Stimulated activated CD8-positive, alpha-beta memory T cell treated with anti-CD3 and anti-CD28 coated beads, Interleukin-4, amount 100 ng/mL, for 4 hours (primary cell): ENCODE data around the gene A2M.

ENCODE experiments used
- DNase-seq, 2 donors: peaks; one replicate each; pipeline ENCODE4 v3.0.0-alpha.2; 2020; ENCODE audit warnings: low read depth in 2 of 2, low spot score in 1 of 2

Gene A2M

DNA sequence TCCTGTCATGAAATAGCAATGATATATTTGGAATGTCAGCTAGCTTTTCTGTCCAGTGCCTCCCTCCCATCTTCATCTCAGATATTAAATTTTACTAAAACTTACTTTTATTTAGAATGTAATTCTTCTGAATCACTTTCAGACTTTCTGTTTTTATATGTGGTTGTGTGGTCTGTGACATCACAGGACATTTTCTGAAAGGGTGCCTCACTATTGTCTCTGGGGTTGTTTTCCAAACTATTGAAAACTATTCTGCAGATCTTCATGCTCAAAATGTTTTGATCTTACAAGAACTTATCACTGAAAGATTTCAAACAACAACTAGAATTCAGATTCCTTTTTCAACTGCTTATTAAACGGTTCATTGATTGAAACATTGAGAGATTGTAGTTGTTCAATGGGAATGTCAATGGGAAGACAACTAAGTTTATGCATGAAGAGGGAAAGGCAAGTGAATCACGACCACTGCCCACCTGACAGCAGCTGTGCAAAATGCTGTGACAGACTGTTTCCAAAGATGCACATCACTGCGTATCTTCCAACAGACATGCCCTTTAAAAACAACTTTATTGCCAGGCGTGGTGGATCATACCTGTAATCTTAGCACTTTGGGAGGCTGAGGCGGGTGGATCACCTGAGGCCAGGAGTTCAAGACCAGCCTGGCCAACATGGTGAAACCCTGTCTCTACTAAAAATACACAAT is 75.1 kb downstream of the A2M start:
- no peak for DNase-seq

DNA sequence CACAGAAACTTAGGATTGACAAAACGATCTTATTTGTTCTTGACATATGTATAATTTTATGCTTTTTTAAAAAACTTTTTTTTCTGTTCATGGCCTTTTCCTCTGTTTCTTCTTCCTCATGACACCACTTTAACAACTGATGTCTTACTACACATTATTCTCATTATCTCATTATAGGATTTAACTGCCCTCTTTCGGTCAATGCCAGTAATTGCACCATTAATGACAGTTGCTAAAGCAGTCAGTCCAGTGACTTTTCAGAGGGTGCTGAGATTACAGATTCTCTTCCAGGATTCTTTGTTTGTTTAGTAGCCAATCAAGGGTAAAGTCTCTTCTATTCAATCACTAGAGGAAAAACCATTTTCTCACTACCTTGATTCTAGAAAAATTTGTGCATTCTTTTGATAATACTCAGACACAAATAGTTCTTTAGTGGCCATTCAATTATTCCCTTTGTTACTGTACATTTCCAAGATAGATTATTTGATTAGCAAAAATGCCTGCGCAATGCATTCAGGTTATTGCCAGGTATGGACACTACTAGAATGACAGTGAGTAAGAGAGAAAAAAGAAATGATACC is 76.2 kb downstream of the A2M start:
- DNase-seq = no peak

DNA sequence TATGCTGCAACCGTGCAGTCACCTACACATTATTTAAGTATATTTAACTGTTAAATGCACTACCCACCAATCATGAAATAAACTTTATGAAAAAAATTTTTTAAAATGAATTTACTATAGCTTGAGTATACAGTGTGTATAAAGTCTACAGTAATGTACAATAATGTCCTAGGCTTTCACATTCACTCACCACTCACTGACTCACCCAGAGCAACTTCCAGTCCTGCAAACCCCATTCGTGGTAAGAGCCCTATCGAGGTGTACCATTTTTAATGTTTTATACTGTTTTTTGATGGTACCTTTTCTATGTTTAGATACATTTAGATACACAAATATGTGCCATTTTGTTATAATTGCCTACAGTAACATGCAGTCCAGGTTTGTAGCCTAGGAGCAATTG is 78.3 kb downstream of the A2M start:
- no peak for DNase-seq

DNA sequence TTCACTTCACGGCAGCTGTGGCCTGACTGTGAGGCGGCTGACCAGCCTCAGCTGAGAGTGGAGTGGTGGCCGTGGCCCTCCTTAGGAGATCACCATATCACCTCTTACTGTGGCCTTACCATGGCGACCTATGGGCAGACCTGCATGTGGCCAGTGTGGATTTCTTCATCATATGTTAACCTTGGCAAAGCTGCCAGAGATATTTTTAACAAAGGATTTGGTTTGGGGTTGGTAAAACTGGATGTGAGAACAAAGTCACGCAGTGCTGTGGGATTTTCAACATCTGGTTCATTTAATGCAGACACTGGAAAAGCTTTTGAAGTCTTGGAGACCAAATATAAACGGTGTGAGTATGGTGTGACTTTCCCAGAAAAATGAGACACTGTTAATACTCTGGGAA is 79.5 kb downstream of the A2M start:
- no peak for DNase-seq

DNA sequence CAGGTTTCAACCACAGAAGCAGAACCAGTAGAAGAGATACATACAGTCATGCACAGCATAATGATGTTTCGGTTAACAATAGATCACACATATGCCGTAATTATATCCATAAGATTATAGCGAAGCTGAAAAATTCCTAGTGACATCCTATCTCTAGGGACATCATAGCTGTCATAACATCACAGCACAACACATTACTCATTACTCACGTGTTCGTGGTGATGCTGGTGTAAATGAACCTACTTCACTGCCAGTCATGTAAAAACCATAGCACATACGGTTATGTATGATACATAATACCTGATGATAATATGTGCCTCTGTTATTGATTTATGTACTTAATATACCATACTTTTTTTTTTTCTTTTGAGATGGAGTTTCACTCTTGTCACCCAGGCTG is 81.6 kb downstream of the A2M start:
- DNase-seq = no peak

DNA sequence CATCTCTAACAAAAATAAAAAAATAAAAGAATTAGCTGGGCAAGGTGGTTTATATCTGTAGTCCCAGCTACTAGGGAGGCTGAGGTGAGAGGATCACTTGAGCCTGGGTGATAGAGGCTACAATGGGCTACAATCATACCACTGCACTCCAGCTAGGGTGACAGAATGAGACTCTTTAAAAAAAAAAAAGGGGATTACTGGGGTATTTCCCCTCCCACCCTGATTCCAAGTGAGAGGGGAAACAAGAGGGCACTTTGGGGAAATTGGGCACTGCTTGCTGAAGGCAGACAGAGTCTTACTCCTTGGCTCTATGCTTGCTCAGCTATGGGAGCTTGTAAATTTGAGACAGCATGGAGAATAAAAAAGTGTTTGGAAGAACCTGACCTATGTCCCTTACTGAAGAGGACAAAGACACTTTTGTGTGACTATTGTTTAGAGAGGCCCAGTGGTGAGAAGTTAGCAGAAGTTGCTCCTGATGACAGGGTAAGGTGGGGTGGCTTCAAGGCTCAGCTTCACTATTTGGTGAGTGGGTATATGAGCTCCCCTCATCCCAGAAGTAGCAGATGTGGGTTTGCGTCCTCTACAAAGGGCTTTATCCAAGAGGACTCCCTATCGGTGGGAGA is 82.3 kb downstream of the A2M start:
- no peak for DNase-seq

DNA sequence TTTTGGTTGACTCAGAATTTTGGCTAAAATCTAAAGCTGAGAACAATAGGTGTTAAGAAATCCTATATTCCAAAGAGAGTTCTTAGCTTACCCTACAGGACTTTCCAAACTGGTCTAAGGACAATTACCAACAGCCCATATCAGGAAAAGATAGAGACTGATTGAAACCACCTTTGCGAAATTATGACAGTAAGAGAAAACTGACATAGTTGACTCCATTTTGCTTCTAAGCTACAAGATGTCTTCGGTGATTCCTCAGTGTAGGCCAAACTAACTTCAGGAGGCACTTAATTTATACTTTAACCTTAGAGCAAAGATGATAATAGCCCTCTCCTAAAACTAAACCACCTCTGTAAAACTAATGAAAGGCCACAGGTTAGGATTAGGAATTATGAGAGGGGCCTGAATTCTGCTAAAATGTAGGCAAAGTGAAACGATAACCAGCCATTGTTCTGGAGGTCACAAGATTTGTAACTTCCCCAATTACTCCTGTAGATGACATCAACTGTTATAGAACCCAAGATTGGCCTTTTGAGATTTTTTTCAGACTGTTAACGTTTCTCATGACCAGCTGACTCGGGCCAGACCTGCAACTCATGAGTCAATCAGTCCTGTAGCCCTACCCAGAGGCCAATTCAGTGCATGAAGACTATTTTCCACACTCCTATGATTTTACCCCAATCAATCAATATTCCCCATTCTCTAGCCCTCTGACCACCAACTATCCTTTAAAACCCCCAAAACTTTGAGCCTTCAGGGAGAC is 83.3 kb downstream of the A2M start:
- DNase-seq = no peak

DNA sequence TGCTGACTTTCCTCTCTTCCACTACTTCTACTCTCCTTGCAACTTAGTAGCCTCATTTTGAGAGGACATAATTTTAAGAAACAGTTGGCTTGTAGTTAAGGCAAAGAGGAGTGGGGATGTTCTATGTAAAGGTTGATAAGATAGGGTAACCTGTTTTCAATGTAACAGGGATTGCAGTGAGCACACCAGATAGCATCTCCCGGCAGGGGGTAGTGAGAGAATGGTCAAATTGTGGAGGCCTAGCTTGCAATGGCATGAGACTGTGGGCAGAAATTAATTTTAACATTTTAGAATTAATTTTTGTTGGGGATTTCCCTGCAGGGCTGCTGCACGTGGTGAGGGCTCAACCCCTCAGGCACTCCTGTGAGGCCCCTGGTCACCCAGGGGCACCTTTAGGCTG is 84.9 kb downstream of the A2M start:
- no peak for DNase-seq

DNA sequence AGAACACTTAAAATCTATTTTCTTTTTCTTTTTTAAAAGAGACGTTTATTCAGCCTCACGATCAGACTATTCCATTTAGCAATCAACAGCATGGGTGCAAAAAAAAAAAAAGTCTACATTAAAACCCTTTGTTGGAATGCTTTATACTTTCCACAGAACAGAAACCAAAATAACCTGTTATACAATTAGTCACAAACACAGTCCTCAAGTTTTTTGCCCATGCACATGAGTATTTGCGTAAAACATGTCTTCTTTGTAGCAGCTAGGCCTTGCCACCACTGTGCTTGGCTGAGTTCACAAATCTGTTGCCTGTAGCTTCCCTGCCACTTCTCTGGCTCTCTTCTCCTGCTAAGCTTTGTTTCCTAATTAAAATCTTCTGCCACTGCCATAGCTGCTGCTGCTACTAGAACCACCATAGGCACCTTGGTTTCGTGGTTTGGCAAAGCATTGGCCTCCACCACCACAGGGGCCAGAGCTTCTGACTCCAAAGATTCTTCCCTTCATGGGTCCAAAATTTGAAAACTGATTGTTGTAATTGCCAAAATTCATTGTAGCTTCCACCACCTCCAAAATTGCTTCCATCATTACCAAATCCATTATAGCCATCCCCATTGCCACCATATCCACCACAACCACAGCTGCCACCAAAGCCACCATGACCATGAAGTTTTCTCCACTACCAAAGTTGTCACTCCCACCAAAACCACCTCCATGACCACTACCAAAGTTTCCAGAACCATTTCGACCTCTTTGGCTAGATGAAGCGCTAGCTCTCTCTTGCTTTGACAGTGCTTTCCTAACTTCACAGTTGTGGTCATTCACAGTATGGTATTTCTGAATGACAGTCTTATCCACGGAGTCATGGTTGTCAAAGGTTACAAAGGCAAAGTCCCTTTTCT is 88.3 kb downstream of the A2M start:
- DNase-seq = no peak

DNA sequence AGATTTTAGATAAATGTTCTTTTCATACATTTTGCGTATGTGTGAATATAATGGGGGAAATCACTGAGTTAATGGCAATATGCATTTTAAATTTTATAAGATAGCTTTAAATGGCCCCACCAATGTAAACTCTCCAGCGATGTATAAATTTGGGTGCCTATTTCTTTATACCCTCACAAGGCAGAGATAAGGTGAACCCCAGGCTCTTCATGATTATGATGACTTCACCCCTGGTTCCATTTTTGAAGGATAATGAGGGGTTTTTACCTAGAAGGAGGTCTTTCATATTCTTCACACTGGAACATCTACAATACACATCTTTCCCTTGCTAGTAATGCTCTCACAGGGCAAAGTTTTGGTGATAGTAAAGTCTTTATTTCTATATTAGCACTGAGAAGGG is 91.2 kb downstream of the A2M start:
- DNase-seq = no peak

DNA sequence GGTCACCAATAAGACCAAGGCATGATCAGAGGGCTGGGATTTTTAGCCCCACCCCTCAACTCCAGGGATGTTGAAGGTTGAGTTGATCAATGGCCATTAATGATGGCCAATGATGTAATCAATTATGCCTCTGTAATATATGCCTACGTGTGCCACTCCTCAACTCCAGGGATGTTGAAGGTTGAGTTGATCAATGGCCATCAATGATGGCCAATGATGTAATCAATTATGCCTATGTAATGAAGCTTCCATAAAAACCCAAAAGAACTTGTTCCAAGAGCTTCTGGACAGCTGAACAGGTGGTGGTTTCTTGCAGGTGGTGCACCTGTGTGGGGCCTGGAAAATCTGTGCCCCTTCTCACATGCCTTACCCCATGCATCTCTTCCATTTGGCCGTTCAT is 93.1 kb downstream of the A2M start:
- DNase-seq = no peak
